GM21717 (cell line): Measurements from ENCODE around the gene RNF126.

Experiments
- ATAC-seq: cut with Tn5 transposase; IDR thresholded peaks from one replicate; pipeline ENCODE4 v1.9.1; 2021; ENCODE audit warnings: mild to moderate bottlenecking, moderate library complexity; ENCODE audit not compliant: unreplicated experiment

The RNF126 gene

DNA sequence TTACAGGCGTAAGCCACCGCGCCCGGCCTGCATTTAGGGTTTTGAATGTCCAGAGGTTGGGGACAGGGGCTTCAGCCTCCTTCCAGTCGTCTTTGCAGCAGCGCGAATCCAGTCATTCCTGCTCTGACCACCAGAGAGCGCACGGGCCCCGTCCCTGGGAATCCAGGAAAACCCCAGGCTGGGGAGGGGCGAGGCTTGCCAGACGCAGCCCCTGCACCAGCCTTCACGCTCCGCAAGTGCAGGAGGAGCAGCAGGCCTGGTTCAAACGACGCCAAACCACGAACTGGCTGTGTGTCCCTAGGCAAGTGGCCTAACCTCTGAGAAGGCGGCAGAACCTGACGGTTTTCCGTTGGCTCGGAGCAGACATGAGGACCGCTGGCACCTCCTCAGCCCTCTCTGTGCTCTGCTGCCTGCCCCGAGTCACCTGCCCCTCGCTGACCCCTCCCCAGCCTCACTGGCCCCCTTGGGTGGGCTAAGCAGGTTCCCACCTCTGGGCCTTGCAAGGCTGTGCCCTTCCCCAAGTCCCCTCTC, 2.0 kb upstream of the RNF126 start:
- no peak for ATAC-seq

DNA sequence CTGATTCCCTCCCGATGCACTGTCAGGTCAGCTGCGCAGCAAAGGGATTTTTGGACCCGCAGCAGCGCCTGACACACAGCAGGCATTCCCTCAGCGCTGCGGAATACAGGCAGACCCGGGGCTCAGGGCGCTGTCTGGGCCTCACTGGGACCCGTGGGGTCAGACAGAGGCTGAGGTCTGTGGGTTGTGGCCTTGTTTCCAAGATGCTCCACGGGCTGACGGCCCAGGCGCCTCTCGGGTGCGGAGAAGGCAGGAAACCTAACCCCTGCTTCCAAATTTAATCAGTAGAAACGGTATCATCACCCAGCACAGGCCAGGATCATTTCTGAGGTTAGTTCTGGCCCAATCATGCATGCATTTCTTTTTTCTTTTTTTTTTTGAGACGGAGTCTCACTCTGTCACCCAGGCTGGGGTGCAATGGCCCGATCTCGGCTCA, 686 bp upstream of the RNF126 start:
- no peak for ATAC-seq

DNA sequence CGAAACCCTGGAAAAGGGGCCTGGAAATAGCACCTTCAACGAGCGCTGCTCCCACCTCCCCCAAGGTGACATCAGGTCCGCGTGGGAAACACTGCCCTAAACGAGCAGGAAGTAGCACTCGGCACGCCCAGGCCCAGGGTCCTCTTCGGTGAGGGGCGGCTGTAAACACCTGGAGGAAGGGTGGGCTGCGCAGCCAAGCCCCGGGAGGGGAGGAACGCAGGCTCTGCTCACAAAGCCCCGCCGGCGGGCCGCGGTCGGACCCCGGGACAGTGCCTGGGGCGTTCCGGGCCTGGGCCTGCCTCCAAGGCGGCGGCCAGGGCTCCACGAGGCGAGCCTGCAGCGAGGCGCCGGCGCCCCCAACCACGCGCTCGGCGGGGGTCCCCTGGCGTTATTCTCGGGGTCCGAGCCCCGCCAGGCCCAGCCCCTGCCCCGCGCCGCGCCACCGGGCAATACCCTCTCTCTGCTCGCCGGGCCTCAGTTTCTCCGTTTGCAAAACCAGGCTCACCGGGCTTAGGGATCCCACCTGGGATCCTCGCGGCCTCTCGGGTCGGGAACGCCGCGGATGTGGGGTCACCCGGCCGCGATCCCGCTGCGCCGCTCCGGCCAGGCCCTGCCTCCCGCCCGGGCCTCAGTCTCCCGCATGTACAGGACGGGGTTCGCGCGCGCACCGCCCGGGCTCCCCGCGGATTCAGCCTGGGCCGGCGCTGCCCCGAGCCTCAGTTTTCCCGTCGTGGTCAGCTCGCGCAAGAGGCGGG, 630 bp downstream of the RNF126 start:
- no peak for ATAC-seq

DNA sequence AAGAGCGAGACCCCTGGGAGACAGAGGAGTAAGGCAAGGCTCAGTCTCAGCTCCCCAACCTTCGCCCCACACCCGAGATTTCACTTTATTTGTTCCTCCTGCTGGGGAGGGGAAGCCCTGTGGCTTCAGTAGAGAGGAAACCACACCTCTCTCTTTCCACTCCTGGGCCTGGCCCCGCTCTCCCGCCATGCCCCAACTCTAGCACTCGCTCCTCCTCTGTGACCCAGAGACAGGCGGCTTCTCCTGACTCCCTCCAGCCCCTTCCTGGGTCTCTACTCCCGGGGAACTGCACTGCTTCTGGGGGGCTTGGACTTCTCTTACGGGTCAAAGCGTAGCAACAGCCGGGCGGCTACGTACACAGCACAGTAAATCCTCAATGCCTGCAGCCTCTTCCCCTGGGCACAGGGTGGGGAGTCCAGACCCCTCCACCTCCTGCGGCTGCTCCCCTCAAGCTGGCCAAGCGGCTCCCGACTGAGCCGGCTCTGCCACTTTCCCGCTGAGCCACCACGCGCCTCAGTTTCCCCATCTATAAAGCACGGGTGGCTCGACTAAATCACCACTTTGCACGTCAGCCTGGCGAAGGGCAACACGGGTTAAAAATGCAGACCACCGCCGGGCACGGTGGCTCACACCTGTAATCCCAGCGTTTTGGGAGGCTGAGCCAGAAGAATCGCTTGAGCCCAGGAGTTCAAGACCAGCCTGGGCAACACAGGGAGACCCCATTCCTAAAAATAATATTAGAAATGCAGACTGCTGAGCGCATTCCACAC, 1.4 kb downstream of the RNF126 start:
- no peak for ATAC-seq

DNA sequence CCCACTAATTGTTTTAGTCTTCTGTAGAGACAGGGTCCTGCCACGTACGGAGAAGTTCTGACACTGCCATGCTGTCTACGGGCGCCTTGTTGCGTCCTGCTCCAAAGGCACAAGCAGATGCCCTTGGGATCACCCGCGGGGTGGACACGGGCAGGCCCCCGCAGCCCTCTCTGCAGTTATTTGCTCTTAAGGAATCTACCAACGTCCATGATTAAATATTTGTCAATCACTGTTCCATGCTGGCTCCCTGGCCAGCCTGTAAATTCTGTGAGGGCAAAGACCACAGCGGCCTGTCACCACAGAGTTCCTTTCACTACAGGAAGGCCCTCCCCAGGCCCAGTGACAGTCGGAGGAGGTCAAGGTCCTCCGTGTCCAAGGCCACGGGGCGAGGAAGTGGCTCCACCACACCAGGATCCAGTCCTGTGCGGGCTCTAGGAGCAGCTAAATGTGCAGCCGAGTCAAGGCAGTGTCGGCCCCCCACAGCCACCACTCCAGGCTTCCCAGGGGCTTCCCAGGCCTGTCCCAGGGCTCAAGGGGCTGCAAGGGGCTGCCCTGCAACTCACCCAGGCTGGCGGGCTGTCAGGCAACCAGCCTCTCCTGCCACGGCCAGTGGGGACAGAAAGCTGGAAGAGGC, 2.1 kb downstream of the RNF126 start:
- no peak for ATAC-seq

DNA sequence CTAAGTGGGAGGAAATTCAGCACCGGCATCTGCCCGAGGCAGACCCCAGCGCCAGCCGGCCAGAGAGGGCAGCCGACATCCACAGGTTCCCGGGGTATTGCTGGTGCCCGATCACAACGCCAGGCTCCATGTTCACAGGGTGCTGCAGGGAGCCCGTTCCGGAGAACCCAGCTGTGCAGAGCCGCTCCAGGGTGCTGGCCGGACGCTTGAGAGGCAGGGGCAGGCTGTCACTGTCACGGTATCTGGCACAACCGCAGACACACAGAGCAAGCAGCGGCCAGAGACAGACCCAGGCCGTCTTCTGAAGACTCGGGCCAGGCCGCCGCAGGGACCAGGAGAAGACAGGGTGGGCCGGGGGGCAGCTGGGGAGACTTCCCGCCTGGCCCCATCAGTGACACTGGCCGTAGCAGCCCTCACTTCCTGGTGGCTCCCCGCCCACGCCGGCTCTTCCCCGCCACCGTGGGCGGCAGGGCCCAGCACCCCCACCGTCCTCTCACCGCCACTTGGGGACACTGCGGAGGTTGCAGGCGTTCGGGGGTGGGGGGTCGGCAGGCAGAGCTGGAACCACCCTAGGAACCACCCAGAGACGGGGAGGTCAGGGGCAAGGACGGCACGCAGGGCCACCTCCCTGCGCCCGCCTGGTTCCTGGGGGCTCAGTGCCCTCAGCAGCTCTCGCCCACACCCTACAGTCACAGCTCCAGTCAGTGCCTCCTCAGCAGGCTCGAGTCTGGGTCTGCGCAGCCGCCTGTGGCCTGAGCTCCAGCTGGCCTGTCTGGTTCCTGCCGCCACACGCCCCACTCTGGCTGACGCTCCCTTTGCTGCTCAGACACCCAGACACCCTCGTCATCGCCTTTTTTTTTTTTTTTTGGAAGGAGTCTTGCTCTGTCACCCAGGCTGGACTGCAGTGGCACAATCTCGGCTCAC, 3.8 kb downstream of the RNF126 start:
- ATAC-seq = no peak

DNA sequence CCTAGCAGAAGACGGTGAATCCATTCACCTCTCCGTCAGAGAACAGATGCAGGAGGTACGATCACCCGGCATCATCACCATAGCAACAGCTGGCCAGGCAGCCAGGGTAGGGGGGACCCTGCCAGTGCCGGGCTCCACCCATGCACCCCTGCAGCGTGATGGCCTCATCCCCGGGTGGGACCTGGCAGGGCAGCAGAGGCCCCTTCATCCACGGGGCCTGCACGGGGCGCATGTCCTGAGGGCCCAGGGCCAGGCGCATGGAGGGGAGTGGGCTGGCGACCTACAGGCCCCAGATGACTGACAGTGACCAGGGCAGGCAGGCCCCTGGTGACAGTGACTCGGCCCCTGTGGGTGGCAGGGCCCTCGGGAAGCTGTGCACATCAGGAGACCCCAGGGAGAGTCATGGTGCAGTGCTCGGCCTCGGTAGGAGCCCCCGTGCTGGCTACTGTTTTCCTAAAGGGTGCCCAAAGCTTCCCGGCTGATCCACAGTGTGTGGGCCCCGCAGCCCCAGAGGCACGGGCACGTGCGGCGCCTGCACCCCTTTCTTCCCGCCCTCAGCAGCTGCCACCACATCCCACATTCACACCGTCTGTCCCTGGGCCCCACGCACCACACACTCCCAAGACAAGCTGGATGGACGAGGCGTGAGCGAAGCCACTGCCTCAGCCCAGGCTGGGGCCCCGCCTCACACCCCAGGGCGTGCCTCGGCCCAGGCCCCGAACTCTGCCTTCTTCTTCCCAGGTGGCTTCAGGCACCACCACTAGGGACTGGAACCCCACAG, 4.8 kb downstream of the RNF126 start:
- no peak for ATAC-seq

DNA sequence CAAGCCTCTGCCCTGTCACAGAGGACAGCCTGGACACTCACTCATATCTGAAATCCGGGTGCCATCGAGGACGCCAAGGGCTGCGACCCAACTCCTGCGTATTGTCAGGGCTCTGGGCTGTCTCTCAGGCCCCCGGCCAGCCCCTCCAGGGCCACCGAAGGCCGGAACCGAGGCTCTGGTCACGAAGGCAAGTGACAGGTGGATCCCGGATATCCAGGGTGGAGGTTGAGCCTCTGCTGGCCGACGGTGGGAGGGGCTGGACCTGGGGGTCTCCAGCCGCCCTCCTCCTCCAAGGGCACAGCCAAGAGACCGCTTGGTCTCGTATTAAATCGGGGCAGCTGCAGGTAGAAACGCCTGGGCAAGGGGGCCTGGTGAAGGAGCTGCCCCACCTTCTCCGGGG, 5.4 kb downstream of the RNF126 start:
- ATAC-seq = no peak

DNA sequence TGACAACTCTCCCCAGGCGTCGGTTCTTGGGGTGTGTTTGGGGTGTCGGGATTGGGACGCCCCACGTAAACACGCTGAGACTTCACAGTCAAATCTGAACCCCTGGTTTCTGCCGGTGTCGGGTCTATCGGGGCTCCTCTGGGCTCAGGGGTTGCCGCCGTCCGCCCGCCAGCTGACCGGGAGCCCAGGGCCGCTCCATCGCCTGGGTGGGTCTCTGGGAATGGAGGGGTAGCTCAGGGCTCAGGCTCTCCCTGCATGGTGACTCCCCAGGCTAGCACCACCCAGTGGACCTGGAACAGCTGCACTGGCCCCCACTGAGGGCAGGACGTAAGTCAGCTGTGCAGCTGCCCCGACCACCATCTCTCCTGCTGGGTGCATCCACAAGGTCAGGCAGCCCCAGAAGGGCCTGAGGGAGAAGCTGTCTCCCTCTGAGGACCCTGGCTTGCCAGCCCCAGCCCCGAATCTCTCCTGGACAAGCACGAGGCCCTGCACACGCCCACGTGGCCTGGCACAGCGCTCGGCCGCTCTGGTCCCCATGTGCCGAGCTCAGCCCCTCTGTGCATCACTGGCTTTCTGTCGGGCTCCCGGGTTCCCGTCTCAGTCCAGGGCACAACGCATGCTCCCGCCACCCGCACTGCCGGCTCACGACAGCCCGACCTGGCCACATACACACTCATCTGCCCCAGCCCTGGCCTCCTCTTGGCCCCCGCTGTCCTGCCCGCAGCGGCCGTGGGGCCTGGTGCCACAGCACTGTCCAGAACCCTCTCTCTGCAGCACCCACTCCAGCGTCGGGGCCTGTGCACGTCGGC, 6.1 kb downstream of the RNF126 start:
- no peak for ATAC-seq

DNA sequence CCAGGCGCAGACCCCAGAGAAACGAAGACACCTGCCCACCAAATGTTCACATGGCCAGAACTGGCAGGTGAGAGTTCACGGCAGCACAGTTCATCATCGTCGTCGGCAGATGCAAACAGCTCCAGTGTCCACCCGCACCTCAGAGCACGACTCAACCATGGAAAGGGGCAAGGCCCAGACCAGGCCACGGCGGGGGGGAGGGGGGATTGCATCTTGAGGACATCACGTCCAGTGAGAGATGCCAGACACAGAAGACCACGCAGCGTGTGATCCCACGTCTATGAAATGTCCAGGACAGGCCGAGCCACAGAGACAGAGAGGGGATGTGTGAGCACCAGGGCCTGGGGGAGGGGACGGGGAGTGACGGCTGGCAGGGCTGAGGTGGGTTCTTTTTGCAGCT, 7.3 kb downstream of the RNF126 start:
- ATAC-seq = no peak

DNA sequence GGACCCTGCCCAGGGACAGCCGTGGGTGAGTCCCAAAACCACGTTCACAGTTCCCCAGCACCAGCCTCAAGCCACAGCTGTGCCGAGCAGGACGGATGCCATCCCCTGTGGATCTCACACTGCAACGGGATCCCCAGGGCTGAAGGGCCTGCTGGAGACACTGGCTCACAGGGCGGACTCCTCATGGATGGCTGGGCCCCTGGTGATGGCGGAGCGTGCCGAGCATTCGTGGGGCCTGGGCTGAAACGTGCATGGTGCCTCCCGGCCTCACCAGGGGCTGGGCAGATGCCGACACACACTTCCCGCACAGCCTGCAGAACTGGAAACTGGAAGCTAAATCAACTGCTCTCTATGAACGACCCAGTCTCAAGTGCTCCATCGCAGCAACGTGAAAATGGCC, 9.6 kb downstream of the RNF126 start:
- ATAC-seq = no peak

DNA sequence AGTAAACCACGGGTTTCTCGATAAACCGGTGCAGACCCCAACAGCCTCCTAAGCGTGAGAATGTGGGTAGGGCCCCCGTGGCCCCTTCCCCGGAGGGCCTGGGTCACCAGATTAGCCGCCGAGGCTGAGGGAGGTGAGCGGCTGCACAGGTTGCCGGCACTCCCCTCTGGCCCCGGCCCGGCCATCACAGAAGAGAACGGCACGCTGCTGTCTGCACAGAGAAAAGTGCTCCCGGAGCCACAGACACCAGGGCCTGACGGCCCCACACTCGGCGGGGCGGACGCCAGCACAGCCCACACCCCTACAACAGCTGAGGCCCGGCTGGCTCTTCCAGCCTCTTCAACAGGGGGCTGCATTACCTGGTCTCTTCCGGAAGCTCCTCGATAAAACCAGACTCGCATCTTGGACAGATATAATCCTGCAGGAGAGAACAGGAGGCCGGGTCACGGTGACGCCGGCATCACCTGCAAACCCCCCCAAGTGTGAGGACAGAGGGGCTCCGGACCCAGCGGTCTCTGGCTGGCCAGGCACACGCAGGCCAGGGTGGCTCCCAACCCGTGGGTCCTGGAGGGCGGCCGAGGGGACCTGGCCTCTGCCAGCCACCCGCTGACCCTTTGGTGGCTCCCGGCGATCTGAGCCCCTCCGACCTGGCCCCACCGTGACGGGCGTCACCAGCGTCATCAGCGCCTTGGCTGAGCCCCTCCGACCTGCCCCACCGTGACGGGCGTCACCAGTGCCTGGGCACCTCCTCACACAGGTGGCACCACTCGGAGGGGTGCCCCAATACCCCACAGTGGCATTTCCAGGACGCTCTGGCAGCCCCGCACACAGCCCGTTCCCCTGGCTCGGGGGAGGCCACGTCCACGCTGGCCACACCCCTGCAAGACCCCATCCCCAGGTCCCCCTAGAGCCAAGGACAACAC, 10.3 kb downstream of the RNF126 start:
- ATAC-seq = no peak

DNA sequence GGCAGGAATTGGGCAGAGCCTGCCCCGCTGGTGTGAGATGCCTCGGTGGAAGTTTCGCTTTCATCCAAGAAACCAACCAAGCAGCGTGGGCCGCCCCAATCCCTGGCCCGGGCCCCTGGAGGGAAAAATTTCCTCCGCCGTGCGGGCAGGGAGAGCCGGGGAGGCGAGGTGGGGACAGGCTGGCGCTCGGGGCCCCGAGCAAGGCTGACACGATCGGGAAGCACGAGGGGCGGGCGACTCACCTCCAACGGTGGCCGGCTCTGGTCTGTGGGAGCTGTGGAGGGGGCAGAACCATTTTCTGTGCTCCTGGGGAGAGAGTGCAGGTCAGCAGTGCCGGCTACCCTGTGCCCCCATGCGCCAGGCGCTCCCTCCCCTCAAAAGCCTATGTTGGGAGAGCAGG, 11.0 kb downstream of the RNF126 start:
- no peak for ATAC-seq

DNA sequence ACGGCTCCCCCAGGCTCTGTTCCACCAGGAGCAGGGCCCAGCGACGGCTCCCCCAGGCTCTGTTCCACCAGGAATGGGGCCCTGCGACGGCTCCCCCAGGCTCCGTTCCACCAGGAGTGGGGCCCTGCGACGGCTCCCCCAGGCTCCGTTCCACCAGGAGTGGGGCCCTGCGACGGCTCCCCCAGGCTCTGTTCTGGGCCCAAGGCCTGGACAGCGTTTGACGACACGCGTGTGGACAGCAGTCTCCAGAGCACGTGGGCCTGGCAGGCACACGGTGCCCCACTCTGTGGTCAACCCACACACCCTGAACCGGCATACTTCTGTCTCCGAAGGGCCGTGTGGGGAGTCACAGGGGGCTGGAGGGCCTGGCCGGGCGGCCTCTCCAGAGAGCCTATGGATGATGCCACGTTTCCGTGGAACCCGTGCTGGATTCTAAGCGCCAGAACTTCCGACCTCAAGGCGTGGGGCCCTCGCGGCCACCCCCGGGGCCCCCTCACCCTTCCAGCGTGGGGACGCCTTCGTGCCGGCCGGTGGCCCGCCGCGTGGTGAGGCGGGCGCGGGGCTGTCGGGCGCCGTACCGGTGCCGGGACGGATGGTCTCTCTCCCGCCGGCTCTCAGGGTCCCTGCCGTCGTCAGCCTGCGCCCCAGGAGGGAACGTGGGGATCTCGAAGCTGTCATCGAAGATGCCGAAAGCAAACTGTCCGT, 11.7 kb downstream of the RNF126 start:
- ATAC-seq = no peak

DNA sequence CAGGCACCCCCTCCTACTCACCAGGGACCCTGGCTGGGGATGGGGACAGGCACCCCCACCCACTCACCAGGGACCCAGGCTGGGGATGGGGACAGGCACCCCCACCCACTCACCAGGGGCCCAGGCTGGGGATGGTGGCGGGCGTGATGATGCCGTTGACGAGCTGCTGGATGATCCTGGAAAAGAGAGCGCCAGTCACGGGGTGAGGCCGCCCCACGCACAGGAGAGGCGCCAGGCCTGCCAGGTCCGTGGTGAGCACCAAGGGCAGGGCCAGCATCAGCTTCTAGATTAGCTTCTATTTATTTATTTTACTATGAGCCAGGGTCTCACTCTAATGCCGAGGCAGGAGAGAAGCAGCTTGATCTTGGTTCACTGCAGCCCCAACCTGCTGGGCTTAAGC, 12.9 kb downstream of the RNF126 start:
- no peak for ATAC-seq

DNA sequence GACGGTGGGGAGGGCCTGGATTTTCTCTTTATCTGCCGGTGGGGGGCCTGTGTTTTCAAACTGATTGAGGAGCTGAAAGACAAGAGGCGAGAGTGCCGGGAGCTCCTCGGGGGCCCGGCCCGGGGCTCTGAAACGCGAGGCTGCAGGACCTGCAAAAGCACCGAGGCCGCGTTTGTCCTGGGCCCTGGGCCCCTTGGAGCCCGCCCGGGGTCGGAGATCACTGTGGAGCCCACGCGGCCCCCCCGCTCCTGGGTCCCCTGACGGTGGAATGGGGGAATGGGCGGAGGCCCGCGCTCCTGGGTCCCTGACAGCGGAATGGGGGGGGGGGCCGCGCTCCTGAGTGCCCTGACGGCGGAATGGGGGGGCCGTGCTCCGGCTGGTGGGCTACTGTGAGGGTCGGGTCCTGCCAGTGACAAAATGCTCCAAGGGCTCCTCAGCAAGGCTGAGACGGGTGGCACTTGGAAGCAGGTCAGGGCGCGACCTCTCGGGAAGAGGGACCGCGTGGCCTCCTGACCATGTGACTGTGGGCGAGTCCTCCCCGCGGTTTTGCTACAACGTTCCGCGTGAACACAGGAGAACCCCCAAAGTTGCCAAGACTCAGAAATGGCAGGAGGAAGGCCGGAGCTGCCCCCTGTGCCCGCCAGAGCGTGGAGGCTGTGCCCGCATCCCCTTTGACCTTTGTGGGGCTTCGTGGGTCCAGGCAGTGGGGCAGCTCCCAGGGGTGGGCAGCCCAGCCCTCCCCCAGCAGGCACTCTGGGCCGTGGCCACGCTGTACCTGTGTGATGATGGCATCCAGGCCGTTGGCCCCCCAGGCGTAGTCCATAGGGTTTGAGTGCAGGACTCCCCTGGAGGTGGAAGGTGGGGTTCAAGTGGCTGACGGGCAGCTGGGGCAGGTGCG, 13.9 kb downstream of the RNF126 start:
- ATAC-seq = no peak
